HuH-7.5 (cell line): ENCODE measurements around the gene FAM3C.

ENCODE experiments used
- DNase-seq: peaks from one replicate; pipeline ENCODE4 v3.0.0; 2011; ENCODE audit warnings: low spot score

FAM3C gene

DNA sequence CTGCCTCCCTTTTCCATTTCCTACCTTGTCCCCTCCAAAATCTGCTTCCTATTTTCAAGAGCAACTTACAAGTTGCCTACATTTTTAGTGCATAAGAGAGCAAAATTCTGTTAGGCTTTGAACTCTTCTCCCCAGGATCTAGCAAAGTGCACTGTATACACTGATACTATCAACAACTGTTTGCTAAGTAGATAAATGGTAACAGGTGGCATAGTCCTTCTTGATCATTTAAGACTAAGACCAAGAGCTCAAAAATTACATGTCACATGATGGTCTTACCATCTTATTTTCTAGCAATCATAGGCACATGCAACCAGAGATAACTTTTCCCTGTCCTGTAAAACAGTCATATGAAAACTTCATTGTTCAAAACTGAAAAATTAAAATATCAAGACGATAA, 16.2 kb downstream of the FAM3C start:
- no peak for DNase-seq

DNA sequence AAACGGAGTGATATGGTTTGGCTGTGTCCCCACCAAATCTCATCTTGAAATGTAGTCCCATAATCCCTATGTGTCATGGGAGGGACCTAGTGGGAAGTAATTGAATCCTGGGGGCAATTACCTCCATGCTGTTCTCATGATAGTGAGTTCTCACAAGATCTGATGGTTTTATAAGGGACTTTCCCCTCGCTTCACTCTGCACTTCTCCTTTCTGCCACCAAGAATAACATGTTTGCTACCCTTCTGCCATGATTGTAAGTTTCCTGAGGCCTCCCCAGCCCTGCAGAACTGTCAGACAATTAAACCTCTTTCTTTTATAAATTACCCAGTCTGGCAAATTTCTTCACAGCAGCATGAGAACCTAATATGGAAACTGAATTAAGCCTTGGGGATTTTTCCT, 19.1 kb downstream of the FAM3C start:
- no peak for DNase-seq

DNA sequence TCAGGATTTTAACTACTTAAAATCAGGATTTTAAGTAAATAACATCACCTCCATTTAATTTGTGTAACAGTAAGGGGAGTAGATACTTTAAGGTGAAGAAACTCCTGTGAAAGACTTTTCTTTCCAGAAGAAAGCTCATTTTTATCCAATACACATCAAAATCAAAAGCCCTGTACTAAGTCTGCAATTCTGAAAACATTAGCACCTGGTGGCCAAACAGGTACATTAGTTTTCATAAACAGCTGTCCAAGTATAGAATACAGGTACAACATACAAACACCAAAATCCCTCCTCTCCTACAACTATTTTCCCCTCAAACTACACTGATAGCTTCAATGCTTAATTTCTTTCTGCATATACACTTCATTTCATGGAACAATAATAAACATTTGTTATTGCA, 22.9 kb downstream of the FAM3C start:
- no peak for DNase-seq

- no peak for DNase-seq
Observed at GRCh38 chr7:121372376-121373010, 23.6 kb downstream of the FAM3C start.

- DNase-seq = no peak
Observed at GRCh38 chr7:121371883-121372282, 24.2 kb downstream of the FAM3C start.

DNA sequence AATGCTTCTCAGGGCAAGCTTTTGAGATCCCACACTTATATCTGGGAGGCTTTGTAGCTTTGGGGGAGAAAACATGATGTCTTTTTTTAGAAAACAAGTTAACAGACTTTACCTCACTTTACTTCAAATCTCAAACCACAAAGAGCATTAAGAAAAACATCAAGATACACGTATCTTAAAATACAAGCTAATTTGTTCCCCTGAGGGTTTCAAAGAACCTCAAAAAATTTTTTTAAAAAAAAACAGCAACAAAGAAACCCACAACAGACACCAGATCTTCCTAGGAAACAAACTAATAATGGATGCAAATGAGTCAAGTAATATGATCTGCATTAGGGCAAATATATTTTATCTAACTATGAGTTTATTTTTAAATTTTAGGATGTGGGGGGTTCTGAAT, 24.7 kb downstream of the FAM3C start:
- no peak for DNase-seq

- no peak for DNase-seq
Observed at GRCh38 chr7:121369462-121369861, 26.6 kb downstream of the FAM3C start.

- no peak for DNase-seq
Observed at GRCh38 chr7:121366852-121367431, 29.2 kb downstream of the FAM3C start.

DNA sequence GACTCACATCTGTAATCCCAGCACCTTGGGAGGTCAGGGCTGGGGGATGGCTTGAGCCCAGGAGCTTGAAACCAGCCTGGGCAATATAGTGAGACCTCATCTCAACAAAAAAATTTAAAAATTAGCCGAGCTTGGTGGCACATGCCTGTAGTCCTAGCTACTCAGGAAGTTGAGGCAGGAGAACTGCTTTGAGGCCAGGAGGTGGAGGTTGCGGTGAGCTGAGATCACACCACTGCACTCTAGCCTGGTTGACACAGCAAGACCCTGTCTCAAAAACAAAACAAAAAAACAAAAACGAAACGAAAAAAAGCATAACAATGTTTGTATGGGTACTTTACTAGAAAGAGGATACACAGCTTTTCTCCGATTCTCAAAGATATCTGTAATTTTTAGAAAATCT, 35.5 kb downstream of the FAM3C start:
- DNase-seq = no peak

DNA sequence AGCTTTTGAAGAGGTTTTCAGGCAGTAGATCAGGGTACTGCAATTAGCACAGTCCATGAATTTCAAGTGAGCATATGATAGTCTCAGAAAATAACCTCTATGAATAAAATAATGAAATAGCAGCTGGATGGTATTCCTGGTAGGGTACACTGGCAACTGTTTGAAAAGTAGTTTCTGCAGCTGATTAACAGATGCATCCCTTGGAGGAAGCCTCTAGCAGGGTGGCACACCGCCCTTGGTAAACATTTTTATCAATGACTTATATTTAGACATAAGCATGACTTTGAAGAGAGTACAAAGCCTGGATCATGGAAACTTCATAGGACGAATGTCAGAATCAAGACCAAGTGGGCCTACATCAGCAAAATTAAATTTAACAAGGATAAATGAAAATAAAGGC, 40.5 kb downstream of the FAM3C start:
- DNase-seq = no peak

DNA sequence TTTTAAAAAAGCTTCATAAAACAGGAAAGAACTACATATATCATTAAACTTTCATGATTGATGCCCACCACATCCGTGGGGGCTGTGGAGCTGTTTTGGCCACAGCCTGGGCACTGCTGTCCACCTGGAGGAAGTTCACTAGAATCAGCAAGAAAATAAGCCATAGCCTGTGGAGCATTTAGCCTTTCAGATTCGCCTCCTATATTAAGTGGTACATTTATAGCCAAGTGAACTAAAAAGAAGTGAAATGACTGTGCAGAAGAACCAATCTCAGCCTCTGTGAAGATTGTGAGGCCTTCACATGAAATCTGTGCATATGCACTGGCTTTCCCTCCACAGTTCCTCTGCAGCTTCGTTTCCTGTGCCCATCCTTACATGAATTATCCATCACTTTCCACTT, 43.8 kb downstream of the FAM3C start:
- DNase-seq = no peak

DNA sequence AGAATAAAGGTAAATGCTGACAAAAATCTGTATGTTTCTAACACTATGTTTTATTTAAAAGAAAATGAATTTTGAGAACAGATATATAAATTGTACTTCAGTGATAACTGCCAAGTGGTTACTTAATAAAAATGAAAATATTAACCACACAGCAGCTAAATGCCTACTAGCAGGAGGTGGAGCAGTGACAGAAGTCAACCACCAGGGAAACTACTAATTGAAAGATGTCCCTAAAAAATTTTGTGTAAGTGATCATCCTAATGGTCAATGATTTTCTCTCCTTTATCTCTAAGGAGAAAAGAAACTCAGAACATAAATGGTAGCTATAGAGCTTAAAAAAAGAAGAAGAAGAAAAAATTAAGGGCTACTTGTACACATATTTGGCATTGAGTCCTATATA, 44.4 kb downstream of the FAM3C start:
- DNase-seq = no peak

GRCh38 chr7:121344497-121344896, 51.6 kb downstream of the FAM3C start:
- DNase-seq = no peak

GRCh38 chr7:121344093-121344492, 52.0 kb downstream of the FAM3C start:
- no peak for DNase-seq

DNA sequence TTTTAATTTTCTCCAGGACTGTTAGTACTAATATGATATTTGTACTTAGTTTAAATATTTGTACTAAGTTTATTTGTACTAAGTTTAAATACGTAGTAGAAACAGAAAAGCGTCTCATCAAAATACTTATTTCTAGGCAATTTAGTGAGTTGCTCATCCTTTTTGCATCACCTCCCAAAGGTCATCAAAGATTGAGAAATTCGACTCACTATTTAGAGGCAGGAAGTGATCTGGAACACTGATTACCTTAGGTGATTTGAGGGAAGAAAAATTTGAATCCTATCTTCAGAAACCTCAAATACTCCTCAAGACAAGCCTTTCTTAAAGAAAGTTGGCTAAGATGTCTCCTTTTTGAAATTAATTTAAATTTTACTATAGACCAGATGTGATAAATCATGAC, 52.8 kb downstream of the FAM3C start:
- DNase-seq = no peak

DNA sequence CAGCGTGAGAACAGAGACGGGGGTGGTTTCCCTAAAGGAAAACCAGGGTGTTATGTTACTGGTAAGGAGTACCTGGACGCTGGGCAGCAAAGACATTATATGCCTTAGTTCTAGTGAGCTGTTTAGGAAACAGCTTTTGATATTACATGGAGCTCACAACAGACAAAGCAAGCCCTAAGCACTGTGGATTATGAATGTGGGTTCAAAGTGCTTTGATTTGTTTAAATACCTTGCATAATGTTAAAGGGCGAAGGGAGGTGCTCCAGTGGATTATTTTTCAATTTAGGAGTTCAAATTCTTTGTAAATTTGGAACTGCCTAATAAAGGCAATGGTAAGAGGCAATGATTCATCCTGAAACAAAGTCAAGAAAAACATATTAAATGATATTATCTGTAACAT, 53.5 kb downstream of the FAM3C start:
- no peak for DNase-seq

DNA sequence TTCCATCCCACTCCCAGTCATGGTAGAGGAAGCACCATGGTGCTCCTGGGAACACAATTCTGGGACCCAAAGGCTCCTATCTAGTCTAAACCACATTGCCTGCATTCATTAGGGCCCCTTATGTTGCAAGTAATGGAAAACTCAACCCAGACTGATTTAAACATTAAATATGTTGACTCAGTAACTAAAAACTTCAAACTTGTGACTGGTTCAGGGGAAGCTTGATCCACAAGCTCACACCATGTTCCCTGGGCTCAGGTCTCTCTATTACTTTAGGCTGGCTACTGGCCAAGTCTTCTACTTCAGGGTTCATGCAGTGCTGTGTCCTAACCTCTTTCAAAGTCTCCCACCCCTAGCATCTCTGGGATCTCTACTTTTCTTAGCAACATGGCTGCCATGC, 54.2 kb downstream of the FAM3C start:
- DNase-seq = no peak

- DNase-seq = no peak
Observed at GRCh38 chr7:121339082-121339481, 57.0 kb downstream of the FAM3C start.

- no peak for DNase-seq
Observed at GRCh38 chr7:121337398-121337797, 58.7 kb downstream of the FAM3C start.

DNA sequence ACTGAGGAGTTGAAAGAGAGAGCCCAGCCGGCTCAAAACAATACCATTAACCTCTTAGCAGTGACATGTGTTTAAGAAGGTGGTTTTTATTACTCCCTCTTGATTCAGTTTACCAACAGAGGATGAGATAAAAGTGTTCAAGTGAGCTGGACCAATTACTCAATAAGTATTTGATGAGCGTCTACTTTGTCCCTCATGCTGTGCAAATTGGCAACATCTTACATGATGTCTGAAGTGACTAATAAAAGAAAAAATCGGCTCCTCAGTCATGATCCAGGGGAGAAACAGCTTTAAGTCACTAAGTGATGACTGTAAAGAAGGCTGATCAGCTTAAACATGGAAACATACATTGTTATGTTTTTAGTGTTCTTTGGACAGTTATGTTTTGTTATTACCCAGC, 59.5 kb downstream of the FAM3C start:
- DNase-seq = no peak

- DNase-seq = no peak
Observed at GRCh38 chr7:121334875-121335648, 61.0 kb downstream of the FAM3C start.

- no peak for DNase-seq
Observed at GRCh38 chr7:121334376-121334775, 61.7 kb downstream of the FAM3C start.

- no peak for DNase-seq
Observed at GRCh38 chr7:121331574-121331973, 64.5 kb downstream of the FAM3C start.

- no peak for DNase-seq
Observed at GRCh38 chr7:121331048-121331447, 65.1 kb downstream of the FAM3C start.
